ENCODE data around the gene SPO11. TPM values are rescaled to one million over a fixed set of nuclear protein-coding genes. Genes with fewer than 3 reads are reported as not detected.

SPO11 gene
- total and polyA plus RNA-seq, 2 experiments from 2014 or later = not detected

GRCh38 chr20:57371363-57371762 is 41.8 kb downstream of the SPO11 start:
- WGBS, 2 experiments (ENCODE audit: low coverage in 1 of 2, low lambda C conversion rate in 2 of 2, missing lambda C conversion rate in 2 of 2) = 92 to 94% methylated on average over 4 of the region's 4 CpGs
- TF ChIP-seq EZH2phosphoT487 (IDR thresholded peaks at IDR 0.05; ENCODE audit: insufficient read depth, low read depth) = no peak
- no peak for TF ChIP-seq EZH2 (IDR thresholded peaks at IDR 0.05; ENCODE audit: insufficient read depth, poor library complexity, severe bottlenecking)
- no peak overlapping the region for H3K4me2 ChIP-seq (ENCODE audit: unreplicated experiment)
- in situ Hi-C loops (cut with MboI) = no loop called here
- H3K27ac ChIP-seq = no peak overlapping the region
- DNase-seq = no peak
- peaks cover 68% of the 10 kb centered on the region for H3K36me3 ChIP-seq (ENCODE audit: low read depth)
- H2AFZ ChIP-seq = no peak overlapping the region
- H3K9ac ChIP-seq = no peak overlapping the region
- H3K79me2 ChIP-seq (ENCODE audit: insufficient read depth) = no peaks in the 10 kb centered on the region
- no peaks in the 10 kb centered on the region for H3K9me3 ChIP-seq (ENCODE audit: low read depth)
- H3K4me1 ChIP-seq (ENCODE audit: insufficient read depth) = no peaks in the 10 kb centered on the region
- H4K20me1 ChIP-seq (ENCODE audit: insufficient read depth) = no peaks in the 10 kb centered on the region
- no peaks in the 10 kb centered on the region for H3F3A ChIP-seq (ENCODE audit: insufficient read depth)
- H3K4me3 ChIP-seq = no peak overlapping the region
- H3K9me2 ChIP-seq (ENCODE audit: insufficient read depth) = no peaks in the 10 kb centered on the region
- no peaks in the 10 kb centered on the region for H3K27me3 ChIP-seq (replicated peaks; ENCODE audit: insufficient read depth)

GRCh38 chr20:57372157-57372556 is 42.6 kb downstream of the SPO11 start:
- peaks cover 3% of the 10 kb centered on the region; the same call in 1 of the 2 replicates for H3F3A ChIP-seq (ENCODE audit: insufficient read depth)
- peaks cover 63% of the 10 kb centered on the region for H3K36me3 ChIP-seq (ENCODE audit: low read depth)
- no peak overlapping the region for H3K4me2 ChIP-seq (ENCODE audit: unreplicated experiment)
- WGBS, 2 experiments (ENCODE audit: low coverage in 1 of 2, low lambda C conversion rate in 2 of 2, missing lambda C conversion rate in 2 of 2) = 78 to 81% methylated on average over 9 of the region's 9 CpGs
- no peak for DNase-seq
- no peak overlapping the region for H3K4me3 ChIP-seq
- H3K4me1 ChIP-seq (ENCODE audit: insufficient read depth) = no peaks in the 10 kb centered on the region
- TF ChIP-seq EZH2phosphoT487 (IDR thresholded peaks at IDR 0.05; ENCODE audit: insufficient read depth, low read depth) = no peak
- no peak for TF ChIP-seq EZH2 (IDR thresholded peaks at IDR 0.05; ENCODE audit: insufficient read depth, poor library complexity, severe bottlenecking)
- H3K9me2 ChIP-seq (ENCODE audit: insufficient read depth) = no peaks in the 10 kb centered on the region
- H3K9ac ChIP-seq = no peak overlapping the region
- in situ Hi-C loops (cut with MboI) = no loop called here
- H2AFZ ChIP-seq = no peak overlapping the region
- H3K79me2 ChIP-seq (ENCODE audit: insufficient read depth) = no peaks in the 10 kb centered on the region
- no peak overlapping the region for H3K27ac ChIP-seq
- no peaks in the 10 kb centered on the region for H3K27me3 ChIP-seq (replicated peaks; ENCODE audit: insufficient read depth)
- H4K20me1 ChIP-seq (ENCODE audit: insufficient read depth) = no peaks in the 10 kb centered on the region
- no peaks in the 10 kb centered on the region for H3K9me3 ChIP-seq (ENCODE audit: low read depth)

DNA sequence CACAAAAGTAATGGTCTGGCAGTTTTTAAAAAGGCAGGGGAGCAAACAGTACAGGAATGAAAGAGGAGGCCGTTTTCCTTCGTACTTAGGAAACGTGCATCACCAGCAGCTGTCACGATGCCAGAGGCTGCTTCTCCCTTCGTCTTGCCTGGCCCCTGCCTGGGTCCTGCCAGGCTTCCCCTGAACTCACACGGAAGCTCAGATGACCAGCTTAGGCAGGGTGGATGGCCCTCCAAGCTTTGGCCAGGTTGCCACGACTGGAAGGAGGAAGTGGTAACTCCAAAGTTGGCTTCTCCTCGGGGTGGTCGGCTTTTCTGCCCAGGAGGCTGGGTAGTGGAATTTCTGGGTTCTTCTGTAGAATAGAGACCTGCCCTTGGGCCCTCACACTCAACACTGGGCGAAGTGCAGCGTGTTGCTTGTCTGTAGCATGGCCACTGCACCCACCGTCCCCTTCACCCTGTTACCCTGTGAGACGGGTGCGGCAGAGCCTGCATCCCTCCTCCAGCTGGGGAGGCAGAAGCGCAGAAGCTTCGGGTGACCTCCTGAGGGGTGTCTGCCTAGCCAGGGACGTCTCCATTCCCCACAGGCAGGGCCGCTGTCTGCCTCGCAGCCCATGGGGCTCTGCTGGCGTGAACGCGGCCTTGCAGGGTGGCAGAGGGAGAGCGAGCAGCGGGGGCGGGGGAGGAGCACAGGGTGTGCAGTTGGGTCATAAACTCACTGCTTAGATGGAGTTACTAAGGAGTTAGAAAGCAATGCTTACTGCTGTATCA is 43.2 kb downstream of the SPO11 start:
- H3K9me2 ChIP-seq (ENCODE audit: insufficient read depth) = no peaks in the 10 kb centered on the region
- H3K4me1 ChIP-seq (ENCODE audit: insufficient read depth) = no peaks in the 10 kb centered on the region
- H3K27me3 ChIP-seq (replicated peaks; ENCODE audit: insufficient read depth) = no peaks in the 10 kb centered on the region
- no peaks in the 10 kb centered on the region for H3K79me2 ChIP-seq (ENCODE audit: insufficient read depth)
- 84 to 90% methylated on average over 25 of the region's 25 CpGs for WGBS, 2 experiments (ENCODE audit: low coverage in 1 of 2, low lambda C conversion rate in 2 of 2, missing lambda C conversion rate in 2 of 2)
- no peak overlapping the region for H3K4me3 ChIP-seq
- TF ChIP-seq EZH2 (IDR thresholded peaks at IDR 0.05; ENCODE audit: insufficient read depth, poor library complexity, severe bottlenecking) (no peak), EZH2phosphoT487 (IDR thresholded peaks at IDR 0.05; ENCODE audit: insufficient read depth, low read depth) (no peak)
- H3K9ac ChIP-seq = no peak overlapping the region
- no peak for DNase-seq
- H3K4me2 ChIP-seq (ENCODE audit: unreplicated experiment) = no peak overlapping the region
- no peaks in the 10 kb centered on the region for H4K20me1 ChIP-seq (ENCODE audit: insufficient read depth)
- peaks cover 3% of the 10 kb centered on the region; the same call in 1 of the 2 replicates for H3F3A ChIP-seq (ENCODE audit: insufficient read depth)
- peaks cover 59% of the 10 kb centered on the region for H3K36me3 ChIP-seq (ENCODE audit: low read depth)
- no peak overlapping the region for H3K27ac ChIP-seq
- no peak overlapping the region for H2AFZ ChIP-seq
- no peaks in the 10 kb centered on the region for H3K9me3 ChIP-seq (ENCODE audit: low read depth)
- in situ Hi-C loops (cut with MboI) = no loop called here

DNA sequence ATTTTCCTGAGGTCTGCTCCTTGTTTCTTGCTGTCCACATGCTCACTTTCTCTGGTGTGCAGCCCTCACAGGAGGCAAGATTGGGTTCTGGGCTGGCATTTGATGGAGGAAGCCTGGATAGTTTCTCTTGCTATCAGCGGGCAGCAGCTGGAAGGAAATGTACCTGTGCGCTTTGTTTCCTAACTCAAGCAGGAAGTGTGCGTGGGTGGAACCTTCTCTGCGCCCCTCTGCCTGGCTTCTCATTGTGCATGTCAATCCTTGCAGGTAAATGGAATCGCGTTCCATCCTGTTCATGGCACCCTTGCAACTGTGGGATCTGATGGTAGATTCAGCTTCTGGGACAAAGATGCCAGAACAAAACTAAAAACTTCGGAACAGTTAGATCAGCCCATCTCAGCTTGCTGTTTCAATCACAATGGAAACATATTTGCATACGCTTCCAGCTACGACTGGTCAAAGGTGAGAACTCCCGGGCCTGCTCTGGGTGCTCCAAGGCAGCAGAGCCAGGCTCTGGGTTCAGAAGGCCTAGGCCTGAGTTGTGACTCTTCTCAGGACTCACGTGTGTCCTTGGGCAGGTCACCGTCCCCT is 44.8 kb downstream of the SPO11 start:
- no peaks in the 10 kb centered on the region for H4K20me1 ChIP-seq (ENCODE audit: insufficient read depth)
- H3K79me2 ChIP-seq (ENCODE audit: insufficient read depth) = no peaks in the 10 kb centered on the region
- no peaks in the 10 kb centered on the region for H3K9me3 ChIP-seq (ENCODE audit: low read depth)
- H3K9ac ChIP-seq = no peak overlapping the region
- DNase-seq = no peak
- peaks cover 10% of the 10 kb centered on the region; the same call in 1 of the 2 replicates for H3F3A ChIP-seq (ENCODE audit: insufficient read depth)
- H3K27me3 ChIP-seq (replicated peaks; ENCODE audit: insufficient read depth) = no peaks in the 10 kb centered on the region
- WGBS, 2 experiments (ENCODE audit: low coverage in 1 of 2, low lambda C conversion rate in 2 of 2, missing lambda C conversion rate in 2 of 2) = 91 to 93% methylated on average over 12 of the region's 12 CpGs
- no peak overlapping the region for H3K4me2 ChIP-seq (ENCODE audit: unreplicated experiment)
- H3K4me1 ChIP-seq (ENCODE audit: insufficient read depth) = no peaks in the 10 kb centered on the region
- peaks cover 42% of the 10 kb centered on the region; the same call in 1 of the 2 replicates for H3K36me3 ChIP-seq (ENCODE audit: low read depth)
- TF ChIP-seq EZH2 (IDR thresholded peaks at IDR 0.05; ENCODE audit: insufficient read depth, poor library complexity, severe bottlenecking) (no peak), EZH2phosphoT487 (IDR thresholded peaks at IDR 0.05; ENCODE audit: insufficient read depth, low read depth) (no peak)
- H2AFZ ChIP-seq = no peak overlapping the region
- no peak overlapping the region for H3K4me3 ChIP-seq
- no peak overlapping the region for H3K27ac ChIP-seq
- H3K9me2 ChIP-seq (ENCODE audit: insufficient read depth) = no peaks in the 10 kb centered on the region
- in situ Hi-C loops (cut with MboI) = no loop called here
